ENCODE data around the gene HS3ST3B1.

DNA sequence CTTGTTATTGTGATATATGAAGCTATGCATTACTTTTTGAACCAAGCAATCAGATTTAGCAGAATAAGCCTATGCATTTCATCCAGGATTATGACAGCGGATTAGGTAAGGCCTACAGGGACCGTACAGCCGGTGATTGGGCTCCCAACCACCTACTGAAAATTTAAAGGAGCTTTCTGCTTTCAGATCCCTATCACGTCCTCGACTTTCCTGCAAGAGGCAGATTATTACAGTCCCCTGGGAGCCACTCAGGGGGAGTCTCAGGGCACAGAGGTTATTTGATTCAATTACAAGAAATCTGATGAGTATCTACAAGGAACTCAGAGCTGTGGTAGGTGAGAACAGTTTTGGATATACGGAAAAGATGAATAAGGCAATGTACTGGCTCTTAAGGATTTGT is 80.7 kb downstream of the HS3ST3B1 start:
- TF ChIP-seq NR1H2 (CRISPR knock-in tag; IDR thresholded peaks at IDR 0.05) = no peak
- TF ChIP-seq, protein P1, sequence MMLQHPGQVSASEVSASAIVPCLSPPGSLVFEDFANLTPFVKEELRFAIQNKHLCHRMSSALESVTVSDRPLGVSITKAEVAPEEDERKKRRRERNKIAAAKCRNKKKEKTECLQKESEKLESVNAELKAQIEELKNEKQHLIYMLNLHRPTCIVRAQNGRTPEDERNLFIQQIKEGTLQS (CRISPR knock-in tag; conservative IDR thresholded peaks at IDR 0.05) = no peak
- no peak for TF ChIP-seq CBFB (CRISPR knock-in tag; IDR thresholded peaks at IDR 0.05; ENCODE audit: low read depth)
- TF ChIP-seq, protein P2, sequence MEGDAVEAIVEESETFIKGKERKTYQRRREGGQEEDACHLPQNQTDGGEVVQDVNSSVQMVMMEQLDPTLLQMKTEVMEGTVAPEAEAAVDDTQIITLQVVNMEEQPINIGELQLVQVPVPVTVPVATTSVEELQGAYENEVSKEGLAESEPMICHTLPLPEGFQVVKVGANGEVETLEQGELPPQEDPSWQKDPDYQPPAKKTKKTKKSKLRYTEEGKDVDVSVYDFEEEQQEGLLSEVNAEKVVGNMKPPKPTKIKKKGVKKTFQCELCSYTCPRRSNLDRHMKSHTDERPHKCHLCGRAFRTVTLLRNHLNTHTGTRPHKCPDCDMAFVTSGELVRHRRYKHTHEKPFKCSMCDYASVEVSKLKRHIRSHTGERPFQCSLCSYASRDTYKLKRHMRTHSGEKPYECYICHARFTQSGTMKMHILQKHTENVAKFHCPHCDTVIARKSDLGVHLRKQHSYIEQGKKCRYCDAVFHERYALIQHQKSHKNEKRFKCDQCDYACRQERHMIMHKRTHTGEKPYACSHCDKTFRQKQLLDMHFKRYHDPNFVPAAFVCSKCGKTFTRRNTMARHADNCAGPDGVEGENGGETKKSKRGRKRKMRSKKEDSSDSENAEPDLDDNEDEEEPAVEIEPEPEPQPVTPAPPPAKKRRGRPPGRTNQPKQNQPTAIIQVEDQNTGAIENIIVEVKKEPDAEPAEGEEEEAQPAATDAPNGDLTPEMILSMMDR (IDR thresholded peaks at IDR 0.05) = no peak
- no peak for TF ChIP-seq ELF4 (CRISPR knock-in tag; IDR thresholded peaks at IDR 0.05; ENCODE audit: low read depth)
- no peak for TF ChIP-seq JUN (CRISPR knock-in tag; IDR thresholded peaks at IDR 0.05)
- TF ChIP-seq TEAD4 (CRISPR knock-in tag; IDR thresholded peaks at IDR 0.05) = no peak
- TF ChIP-seq, protein P3, sequence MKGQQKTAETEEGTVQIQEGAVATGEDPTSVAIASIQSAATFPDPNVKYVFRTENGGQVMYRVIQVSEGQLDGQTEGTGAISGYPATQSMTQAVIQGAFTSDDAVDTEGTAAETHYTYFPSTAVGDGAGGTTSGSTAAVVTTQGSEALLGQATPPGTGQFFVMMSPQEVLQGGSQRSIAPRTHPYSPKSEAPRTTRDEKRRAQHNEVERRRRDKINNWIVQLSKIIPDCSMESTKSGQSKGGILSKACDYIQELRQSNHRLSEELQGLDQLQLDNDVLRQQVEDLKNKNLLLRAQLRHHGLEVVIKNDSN (CRISPR knock-in tag; IDR thresholded peaks at IDR 0.05) = no peak
- TF ChIP-seq, protein P4, sequence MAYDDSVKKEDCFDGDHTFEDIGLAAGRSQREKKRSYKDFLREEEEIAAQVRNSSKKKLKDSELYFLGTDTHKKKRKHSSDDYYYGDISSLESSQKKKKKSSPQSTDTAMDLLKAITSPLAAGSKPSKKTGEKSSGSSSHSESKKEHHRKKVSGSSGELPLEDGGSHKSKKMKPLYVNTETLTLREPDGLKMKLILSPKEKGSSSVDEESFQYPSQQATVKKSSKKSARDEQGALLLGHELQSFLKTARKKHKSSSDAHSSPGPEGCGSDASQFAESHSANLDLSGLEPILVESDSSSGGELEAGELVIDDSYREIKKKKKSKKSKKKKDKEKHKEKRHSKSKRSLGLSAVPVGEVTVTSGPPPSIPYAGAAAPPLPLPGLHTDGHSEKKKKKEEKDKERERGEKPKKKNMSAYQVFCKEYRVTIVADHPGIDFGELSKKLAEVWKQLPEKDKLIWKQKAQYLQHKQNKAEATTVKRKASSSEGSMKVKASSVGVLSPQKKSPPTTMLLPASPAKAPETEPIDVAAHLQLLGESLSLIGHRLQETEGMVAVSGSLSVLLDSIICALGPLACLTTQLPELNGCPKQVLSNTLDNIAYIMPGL (CRISPR knock-in tag; IDR thresholded peaks at IDR 0.05) = no peak
- no peak for TF ChIP-seq ZNF671 (CRISPR knock-in tag; IDR thresholded peaks at IDR 0.05)

Data from WTC11 (cell line).